Liver (tissue), 2 donors: Measurements from ENCODE around the gene ATAD1.

ENCODE experiments used
- EGR1 ChIP-seq, 2 donors: IDR thresholded peaks; 2 replicates each; pipeline ENCODE4 v1.6.1; 2016 to 2018; ENCODE audit warnings: antibody characterized with exemption in 2 of 2, low read depth in 2 of 2
- RAD21 ChIP-seq, 2 donors: IDR thresholded peaks; 2 replicates each; pipeline ENCODE4 v1.6.1; 2016; ENCODE audit warnings: antibody characterized with exemption in 2 of 2, mild to moderate bottlenecking in 2 of 2
- donor health status: healthy.

DNA sequence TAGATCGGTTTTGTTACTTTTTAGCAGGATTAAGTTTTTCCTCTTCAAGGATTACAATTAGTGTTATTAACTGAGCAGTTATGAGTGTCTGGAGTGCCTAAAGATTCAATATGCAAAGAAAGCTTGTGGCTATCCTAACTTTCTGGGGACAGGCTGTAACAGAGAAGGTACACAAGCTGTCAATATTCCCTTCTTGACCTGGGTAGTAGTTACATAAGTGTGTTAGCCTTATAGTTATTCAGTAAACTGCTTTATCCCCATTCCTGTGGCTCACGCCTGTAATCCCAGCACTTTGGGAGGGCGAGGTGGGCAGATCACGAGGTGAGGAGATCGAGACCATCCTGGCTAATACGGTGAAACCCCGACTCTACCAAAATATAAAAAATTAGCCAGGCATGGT is 31.6 kb downstream of the ATAD1 start:
- no peak for TF ChIP-seq EGR1 (IDR thresholded peaks at IDR 0.05; ENCODE audit: low read depth in 2 of 2)
- TF ChIP-seq RAD21 (IDR thresholded peaks at IDR 0.05): no peak
